DND-41 (cell line): Measurements from ENCODE around the gene RFNG.

Experiments
- ATAC-seq: fragments of 200-7000 bp; cut with Tn5 transposase; 3 replicates; pipeline ENCODE4 v1.9.1; 2021; ENCODE audit warnings: low read depth; ENCODE audit not compliant: insufficient read depth
- DNase-seq: peaks from one replicate; pipeline ENCODE4 v3.0.0-alpha.2; 2020
- H2AFZ ChIP-seq: 2 replicates; pipeline ENCODE4 v1.6.0; 2012; ENCODE audit warnings: low read depth, low read length
- H3K27ac ChIP-seq: 2 replicates; pipeline ENCODE4 v1.5.1; 2012; ENCODE audit warnings: low read length, inconsistent platforms
- H3K27me3 ChIP-seq: fragments of 200-600 bp; sonication (generic); 2 replicates; pipeline ENCODE4 v1.6.0; 2012; ENCODE audit warnings: low read length, mild to moderate bottlenecking, inconsistent platforms; ENCODE audit not compliant: insufficient read depth, poor library complexity
- H3K36me3 ChIP-seq: 2 replicates; pipeline ENCODE4 v1.5.1; 2012; ENCODE audit warnings: low read length, inconsistent platforms; ENCODE audit not compliant: insufficient read depth
- H3K4me1 ChIP-seq: 2 replicates; pipeline ENCODE4 v1.5.1; 2012; ENCODE audit warnings: mild to moderate bottlenecking, low read length; ENCODE audit not compliant: insufficient read depth
- H3K4me2 ChIP-seq: 2 replicates; pipeline ENCODE4 v1.6.0; 2012; ENCODE audit warnings: mild to moderate bottlenecking, moderate library complexity, low read length, inconsistent platforms; ENCODE audit not compliant: insufficient read depth
- H3K4me3 ChIP-seq, 2 experiments: fragments of 200-600 bp in 1 of 2; shearing (Covaris generic) in 1 of 2; 2 replicates each; pipeline ENCODE4 v1.5.1; 2012 to 2016; ENCODE audit warnings: inconsistent platforms in 2 of 2, low read length in 2 of 2, mild to moderate bottlenecking in 2 of 2, low read depth in 1 of 2, moderate library complexity in 1 of 2
- H3K79me2 ChIP-seq: 2 replicates; pipeline ENCODE4 v1.6.0; 2012; ENCODE audit warnings: low read length, inconsistent platforms; ENCODE audit not compliant: insufficient read depth
- H3K9ac ChIP-seq: 2 replicates; pipeline ENCODE4 v1.6.0; 2012; ENCODE audit warnings: low read depth, mild to moderate bottlenecking, inconsistent platforms, low read length, moderate library complexity
- H3K9me3 ChIP-seq: 2 replicates; pipeline ENCODE4 v1.5.1; 2012; ENCODE audit warnings: low read length, moderate library complexity, mild to moderate bottlenecking, inconsistent platforms; ENCODE audit not compliant: insufficient read depth, severe bottlenecking
- H4K20me1 ChIP-seq: 2 replicates; pipeline ENCODE4 v1.6.0; 2012; ENCODE audit warnings: low read length; ENCODE audit not compliant: insufficient read depth
- EZH2 ChIP-seq: IDR thresholded peaks from 3 replicates; pipeline ENCODE4 v1.6.1; 2012; ENCODE audit warnings: borderline replicate concordance, low read depth, mild to moderate bottlenecking, moderate library complexity, low read length, inconsistent platforms; ENCODE audit not compliant: severe bottlenecking
- TF ChIP-seq, protein P1 (sequence below): IDR thresholded peaks from 2 replicates; pipeline ENCODE4 v1.5.1; 2012; ENCODE audit warnings: borderline replicate concordance, low read length, moderate library complexity, mild to moderate bottlenecking; ENCODE audit not compliant: poor library complexity, severe bottlenecking; ENCODE audit errors: extremely low read depth

RFNG gene

DNA sequence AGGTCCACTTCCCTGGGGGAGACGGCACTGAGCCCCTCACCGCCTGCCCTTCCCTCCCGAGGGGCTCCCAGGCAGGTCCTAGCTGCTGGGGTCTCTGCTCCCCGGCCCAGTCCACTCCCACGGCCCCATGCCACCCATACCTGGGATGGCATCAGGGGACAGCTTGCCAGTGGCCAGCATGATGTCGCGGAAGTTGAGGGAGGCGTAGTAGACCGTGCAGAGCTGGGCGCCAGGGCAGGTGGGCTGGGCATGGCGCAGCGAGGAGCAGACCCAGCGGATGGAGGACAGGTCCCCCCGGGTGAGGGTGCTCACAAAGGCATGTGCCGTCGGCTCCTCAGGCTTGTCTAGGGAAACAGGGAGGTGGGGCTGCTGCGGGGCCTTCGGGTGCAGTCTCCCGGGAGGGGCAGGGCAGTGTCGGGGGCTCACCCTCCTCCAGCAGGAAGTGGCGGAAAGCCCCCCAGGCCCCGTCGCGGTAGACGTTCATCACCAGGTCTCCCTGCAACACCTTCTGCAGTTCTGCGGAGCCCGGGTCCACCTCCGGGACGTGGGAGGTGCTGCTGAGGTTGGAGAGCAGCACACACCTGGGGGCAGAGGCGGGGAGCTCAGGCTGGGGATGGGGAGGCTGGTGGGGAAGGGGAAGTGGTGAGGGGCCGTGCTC, 32.9 kb upstream of the RFNG start:
- DNase-seq (no peak), ATAC-seq (no peak)
- H3K27ac ChIP-seq: no peak overlapping the region
- no peak overlapping the region for H3K4me2 ChIP-seq
- no peak overlapping the region for H2AFZ ChIP-seq
- H3K4me3 ChIP-seq: no peak overlapping the region
- peaks cover 3% of the 10 kb centered on the region; the same call in 1 of the 2 replicates for H3K79me2 ChIP-seq
- H4K20me1 ChIP-seq: peaks cover 83% of the 10 kb centered on the region
- no peaks in the 10 kb centered on the region for H3K27me3 ChIP-seq
- no peaks in the 10 kb centered on the region for H3K4me1 ChIP-seq
- no peaks in the 10 kb centered on the region for H3K9me3 ChIP-seq
- H3K9ac ChIP-seq: no peak overlapping the region
- H3K36me3 ChIP-seq: peaks cover 98% of the 10 kb centered on the region
- TF ChIP-seq EZH2: no peak
- TF ChIP-seq, protein P1, sequence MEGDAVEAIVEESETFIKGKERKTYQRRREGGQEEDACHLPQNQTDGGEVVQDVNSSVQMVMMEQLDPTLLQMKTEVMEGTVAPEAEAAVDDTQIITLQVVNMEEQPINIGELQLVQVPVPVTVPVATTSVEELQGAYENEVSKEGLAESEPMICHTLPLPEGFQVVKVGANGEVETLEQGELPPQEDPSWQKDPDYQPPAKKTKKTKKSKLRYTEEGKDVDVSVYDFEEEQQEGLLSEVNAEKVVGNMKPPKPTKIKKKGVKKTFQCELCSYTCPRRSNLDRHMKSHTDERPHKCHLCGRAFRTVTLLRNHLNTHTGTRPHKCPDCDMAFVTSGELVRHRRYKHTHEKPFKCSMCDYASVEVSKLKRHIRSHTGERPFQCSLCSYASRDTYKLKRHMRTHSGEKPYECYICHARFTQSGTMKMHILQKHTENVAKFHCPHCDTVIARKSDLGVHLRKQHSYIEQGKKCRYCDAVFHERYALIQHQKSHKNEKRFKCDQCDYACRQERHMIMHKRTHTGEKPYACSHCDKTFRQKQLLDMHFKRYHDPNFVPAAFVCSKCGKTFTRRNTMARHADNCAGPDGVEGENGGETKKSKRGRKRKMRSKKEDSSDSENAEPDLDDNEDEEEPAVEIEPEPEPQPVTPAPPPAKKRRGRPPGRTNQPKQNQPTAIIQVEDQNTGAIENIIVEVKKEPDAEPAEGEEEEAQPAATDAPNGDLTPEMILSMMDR: no peak

DNA sequence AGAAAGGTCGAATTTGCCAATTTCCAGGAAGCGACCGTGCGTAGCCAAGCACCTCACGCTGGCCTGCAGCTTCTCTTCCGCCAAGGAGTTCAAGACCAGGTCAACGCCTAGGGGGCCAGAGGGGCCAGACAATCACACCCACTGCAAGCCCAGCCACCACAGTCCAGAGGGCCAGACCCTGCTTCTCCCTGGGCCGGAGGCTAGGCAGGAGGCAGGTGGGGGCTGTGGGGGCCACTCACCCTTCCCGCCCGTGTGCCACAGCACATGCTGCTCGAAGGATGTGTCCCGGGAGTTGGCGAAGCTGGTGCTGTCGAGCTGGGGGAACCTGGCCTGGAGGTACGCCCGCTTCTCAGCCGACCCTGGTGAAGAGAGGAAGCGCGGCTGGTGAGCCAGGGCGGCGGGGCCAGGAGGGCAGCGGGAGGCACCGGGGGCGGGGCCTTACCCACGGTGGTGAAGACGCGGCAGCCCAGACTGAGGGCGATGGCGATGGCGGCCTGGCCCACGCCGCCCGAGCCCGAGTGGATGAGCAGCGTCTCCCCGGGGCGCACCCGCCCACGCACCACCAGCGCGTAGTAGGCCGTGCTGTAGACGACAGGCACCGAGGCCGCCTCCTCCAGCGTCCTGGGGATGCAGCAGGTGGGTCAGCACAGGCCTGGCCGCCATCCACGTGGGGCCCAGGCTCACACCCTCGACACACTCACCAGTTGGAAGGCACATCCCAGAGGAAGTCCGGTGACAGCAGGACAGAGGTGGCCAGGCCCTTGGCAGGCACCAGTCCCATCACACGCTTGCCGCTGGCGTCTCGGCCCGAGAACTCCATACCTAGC, 32.1 kb upstream of the RFNG start:
- Histone ChIP-seq H3K4me3 (no peak overlapping the region), H4K20me1 (peaks cover 83% of the 10 kb centered on the region)
- TF ChIP-seq, protein P1: no peak
- TF ChIP-seq EZH2: no peak

DNA sequence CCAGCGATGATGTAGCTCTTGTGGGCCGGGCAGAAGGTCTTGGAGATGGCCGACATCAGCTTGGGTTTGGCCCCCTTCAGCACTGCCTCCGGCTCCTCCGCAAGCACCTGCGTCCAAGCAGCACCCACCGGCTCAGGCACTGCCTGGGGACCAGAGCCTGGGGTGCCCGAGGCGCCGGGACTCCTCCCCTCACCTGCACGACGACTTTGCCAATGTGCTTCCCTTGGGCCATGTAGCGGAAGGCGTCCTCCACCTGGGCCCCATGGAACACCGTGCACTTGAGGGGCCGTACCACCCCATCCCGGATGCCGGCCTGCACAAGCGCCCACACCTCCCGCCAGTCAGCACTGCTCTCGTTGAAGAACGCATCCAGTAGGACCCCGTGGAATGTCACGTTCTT, 31.4 kb upstream of the RFNG start:
- no peak for TF ChIP-seq EZH2
- TF ChIP-seq, protein P1: no peak
- no peak overlapping the region for H3K27ac ChIP-seq
- H3K79me2 ChIP-seq: no peaks in the 10 kb centered on the region; the same call in 1 of the 2 replicates
- no peak overlapping the region for H2AFZ ChIP-seq
- H3K9me3 ChIP-seq: no peaks in the 10 kb centered on the region
- no peaks in the 10 kb centered on the region for H3K4me1 ChIP-seq
- DNase-seq (no peak), ATAC-seq (no peak)
- no peak overlapping the region for H3K9ac ChIP-seq
- H4K20me1 ChIP-seq: peaks cover 78% of the 10 kb centered on the region
- no peak overlapping the region for H3K4me3 ChIP-seq
- peaks cover 98% of the 10 kb centered on the region for H3K36me3 ChIP-seq
- H3K4me2 ChIP-seq: no peak overlapping the region
- no peaks in the 10 kb centered on the region for H3K27me3 ChIP-seq

More for the DNA sequence above, 32.1 kb upstream of the RFNG start:
- H3K27me3 ChIP-seq: no peaks in the 10 kb centered on the region
- ATAC-seq (no peak), DNase-seq (no peak)
- peaks cover 98% of the 10 kb centered on the region for H3K36me3 ChIP-seq
- H3K27ac ChIP-seq: no peak overlapping the region
- H3K79me2 ChIP-seq: peaks cover 3% of the 10 kb centered on the region; the same call in 1 of the 2 replicates
- H2AFZ ChIP-seq: no peak overlapping the region
- no peaks in the 10 kb centered on the region for H3K4me1 ChIP-seq
- no peaks in the 10 kb centered on the region for H3K9me3 ChIP-seq
- H3K9ac ChIP-seq: no peak overlapping the region
- H3K4me2 ChIP-seq: no peak overlapping the region
